ENCODE measurements around the gene CDKAL1. TPM values are rescaled to one million over a fixed set of nuclear protein-coding genes. Genes with fewer than 3 reads are reported as not detected.

Gene CDKAL1
- total RNA-seq, 1 donor = 26.8 TPM

- TF ChIP-seq CTCF (IDR thresholded peaks at IDR 0.05; ENCODE audit: insufficient read depth, low read depth, low read length) = no peak
- no peak overlapping the region for H3K4me3 ChIP-seq (ENCODE audit: low read depth, low read length)
- DNase-seq (ENCODE audit: low read depth) = no peak
These were observed 402.7 kb downstream of the CDKAL1 start for GRCh38 chr6:20936949-20937348.

GRCh38 chr6:20939161-20939775 is 405.0 kb downstream of the CDKAL1 start:
- DNase-seq (ENCODE audit: low read depth) = no peak
- no peak overlapping the region for H3K4me3 ChIP-seq (ENCODE audit: low read depth, low read length)
- no peak for TF ChIP-seq CTCF (IDR thresholded peaks at IDR 0.05; ENCODE audit: insufficient read depth, low read depth, low read length)

GRCh38 chr6:20943040-20943627 is 408.9 kb downstream of the CDKAL1 start:
- H3K4me3 ChIP-seq (ENCODE audit: low read depth, low read length) = no peak overlapping the region
- no peak for DNase-seq (ENCODE audit: low read depth)
- no peak for TF ChIP-seq CTCF (IDR thresholded peaks at IDR 0.05; ENCODE audit: insufficient read depth, low read depth, low read length)

- TF ChIP-seq CTCF (IDR thresholded peaks at IDR 0.05; ENCODE audit: insufficient read depth, low read depth, low read length) = no peak
- H3K4me3 ChIP-seq (ENCODE audit: low read depth, low read length) = no peak overlapping the region
- DNase-seq (ENCODE audit: low read depth) = no peak
These were observed 409.7 kb downstream of the CDKAL1 start for GRCh38 chr6:20943922-20944321.

GRCh38 chr6:20946022-20946421 is 411.8 kb downstream of the CDKAL1 start:
- peak; percentile 19 for TF ChIP-seq CTCF (IDR thresholded peaks at IDR 0.05; ENCODE audit: insufficient read depth, low read depth, low read length)
- peak; percentile 43 for DNase-seq (ENCODE audit: low read depth)
- no peak overlapping the region for H3K4me3 ChIP-seq (ENCODE audit: low read depth, low read length)

- DNase-seq (ENCODE audit: low read depth) = no peak
- no peak overlapping the region for H3K4me3 ChIP-seq (ENCODE audit: low read depth, low read length)
- TF ChIP-seq CTCF (IDR thresholded peaks at IDR 0.05; ENCODE audit: insufficient read depth, low read depth, low read length) = no peak
These were observed 412.6 kb downstream of the CDKAL1 start for GRCh38 chr6:20946890-20947289.

GRCh38 chr6:20947977-20948376 is 413.7 kb downstream of the CDKAL1 start:
- H3K4me3 ChIP-seq (ENCODE audit: low read depth, low read length) = no peak overlapping the region
- DNase-seq (ENCODE audit: low read depth) = no peak
- TF ChIP-seq CTCF (IDR thresholded peaks at IDR 0.05; ENCODE audit: insufficient read depth, low read depth, low read length) = no peak

All from fibroblast of villous mesenchyme (primary cell).